ENCODE results near the gene SPON2.

The SPON2 gene

GRCh38 chr4:1172228-1172851, at the start of gene SPON2:
Gene SPON2, minus strand, starts transcription at chr4:1172583.
- peak within 1 kb of the TSS; percentile 27 to 91 (median 86) for H3K27ac Mint-ChIP-seq
- H3K4me1 Mint-ChIP-seq, result peaks cover 16% of the 10 kb centered on the region
- peak within 1 kb of the TSS; percentile 65 to 80 (median 75) for H3K4me3 Mint-ChIP-seq
- TF ChIP-seq, protein P1, sequence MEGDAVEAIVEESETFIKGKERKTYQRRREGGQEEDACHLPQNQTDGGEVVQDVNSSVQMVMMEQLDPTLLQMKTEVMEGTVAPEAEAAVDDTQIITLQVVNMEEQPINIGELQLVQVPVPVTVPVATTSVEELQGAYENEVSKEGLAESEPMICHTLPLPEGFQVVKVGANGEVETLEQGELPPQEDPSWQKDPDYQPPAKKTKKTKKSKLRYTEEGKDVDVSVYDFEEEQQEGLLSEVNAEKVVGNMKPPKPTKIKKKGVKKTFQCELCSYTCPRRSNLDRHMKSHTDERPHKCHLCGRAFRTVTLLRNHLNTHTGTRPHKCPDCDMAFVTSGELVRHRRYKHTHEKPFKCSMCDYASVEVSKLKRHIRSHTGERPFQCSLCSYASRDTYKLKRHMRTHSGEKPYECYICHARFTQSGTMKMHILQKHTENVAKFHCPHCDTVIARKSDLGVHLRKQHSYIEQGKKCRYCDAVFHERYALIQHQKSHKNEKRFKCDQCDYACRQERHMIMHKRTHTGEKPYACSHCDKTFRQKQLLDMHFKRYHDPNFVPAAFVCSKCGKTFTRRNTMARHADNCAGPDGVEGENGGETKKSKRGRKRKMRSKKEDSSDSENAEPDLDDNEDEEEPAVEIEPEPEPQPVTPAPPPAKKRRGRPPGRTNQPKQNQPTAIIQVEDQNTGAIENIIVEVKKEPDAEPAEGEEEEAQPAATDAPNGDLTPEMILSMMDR (IDR thresholded peaks at IDR 0.05; ENCODE audit: unreplicated experiment in 3 of 3), result no peak
- no peaks in the 10 kb centered on the region for H3K36me3 Mint-ChIP-seq (ENCODE audit: low read depth)
- H3K9me3 Mint-ChIP-seq, result no peaks in the 10 kb centered on the region
- peaks cover 56% of the 10 kb centered on the region for H3K27me3 Mint-ChIP-seq (ENCODE audit: low read depth)

- H3K36me3 Mint-ChIP-seq (ENCODE audit: low read depth), result peaks cover 51% of the 10 kb centered on the region
- H3K4me1 Mint-ChIP-seq, result peaks cover 20% of the 10 kb centered on the region
- no peaks in the 10 kb centered on the region for H3K9me3 Mint-ChIP-seq
- no peaks in the 10 kb centered on the region for H3K27me3 Mint-ChIP-seq (ENCODE audit: low read depth)
- peak overlapping the region in 2 of 3 experiments; percentile 47 to 76 for H3K27ac Mint-ChIP-seq
- TF ChIP-seq, protein P1 (IDR thresholded peaks at IDR 0.05; ENCODE audit: unreplicated experiment in 3 of 3), result no peak
- no peak overlapping the region for H3K4me3 Mint-ChIP-seq
Measured at GRCh38 chr4:1221155-1221870, 48.9 kb upstream of the SPON2 start.

DNA sequence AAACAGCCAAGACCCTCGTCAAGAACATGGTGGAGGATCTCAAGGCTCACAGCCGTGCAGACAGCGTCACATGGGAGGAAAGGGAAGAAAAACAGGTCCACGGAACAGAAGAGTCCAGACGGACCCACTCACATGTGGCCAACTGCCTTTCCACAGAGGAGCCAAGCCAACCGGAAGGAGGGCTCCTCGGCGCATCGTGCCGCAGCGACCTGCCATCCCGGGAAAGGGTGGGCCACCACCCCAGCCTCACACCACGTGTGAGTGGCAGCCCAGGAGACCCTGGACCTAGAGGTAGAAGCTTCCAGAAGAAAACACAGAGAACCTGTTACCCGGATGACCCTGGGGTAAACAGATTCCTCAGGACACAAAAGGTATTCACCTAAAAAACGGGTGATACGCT, 48.2 kb upstream of the SPON2 start:
- H3K27ac Mint-ChIP-seq, result peak overlapping the region in 1 of 3 experiments; percentile 76
- TF ChIP-seq, protein P1 (IDR thresholded peaks at IDR 0.05; ENCODE audit: unreplicated experiment in 3 of 3), result no peak
- H3K36me3 Mint-ChIP-seq (ENCODE audit: low read depth), result peaks cover 51% of the 10 kb centered on the region
- peaks cover 20% of the 10 kb centered on the region for H3K4me1 Mint-ChIP-seq
- H3K4me3 Mint-ChIP-seq, result no peak overlapping the region
- no peaks in the 10 kb centered on the region for H3K27me3 Mint-ChIP-seq (ENCODE audit: low read depth)
- H3K9me3 Mint-ChIP-seq, result no peaks in the 10 kb centered on the region

DNA sequence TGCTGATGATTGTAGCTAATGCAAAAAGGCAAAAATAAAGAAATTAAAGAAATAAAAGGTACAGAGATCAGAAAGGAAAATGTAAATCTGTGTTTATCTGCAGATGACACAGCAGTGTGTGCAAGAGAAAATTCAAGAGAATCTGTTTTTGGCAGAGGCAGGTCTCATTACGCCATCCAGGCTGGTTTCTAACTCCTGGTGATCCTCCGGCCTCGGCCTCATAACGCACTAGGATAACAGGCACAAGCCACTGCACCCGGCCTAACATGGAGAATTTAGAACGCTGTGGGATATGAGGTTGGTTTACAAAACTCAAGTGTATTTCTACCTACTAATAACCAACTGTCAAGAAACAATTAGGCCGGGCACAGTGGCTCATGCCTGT, 47.2 kb upstream of the SPON2 start:
- Mint-ChIP-seq H3K36me3 (ENCODE audit: low read depth) (peaks cover 46% of the 10 kb centered on the region), H3K9me3 (no peaks in the 10 kb centered on the region), H3K27ac (peak overlapping the region; percentile 25 to 35 (median 33)), H3K4me3 (no peak overlapping the region), H3K4me1 (peaks cover 25% of the 10 kb centered on the region), H3K27me3 (ENCODE audit: low read depth) (no peaks in the 10 kb centered on the region)
- TF ChIP-seq, protein P1 (IDR thresholded peaks at IDR 0.05; ENCODE audit: unreplicated experiment in 3 of 3), result no peak

- Mint-ChIP-seq H3K9me3 (no peaks in the 10 kb centered on the region), H3K4me3 (no peak overlapping the region)
- TF ChIP-seq, protein P1 (IDR thresholded peaks at IDR 0.05; ENCODE audit: unreplicated experiment in 3 of 3), result no peak
Measured at GRCh38 chr4:1218634-1219565, 46.5 kb upstream of the SPON2 start.

More at GRCh38 chr4:1218634-1219565, 46.5 kb upstream of the SPON2 start:
- H3K4me1 Mint-ChIP-seq, result peaks cover 25% of the 10 kb centered on the region
- H3K27me3 Mint-ChIP-seq (ENCODE audit: low read depth), result no peaks in the 10 kb centered on the region
- H3K36me3 Mint-ChIP-seq (ENCODE audit: low read depth), result peaks cover 40% of the 10 kb centered on the region
- peak overlapping the region; percentile 25 to 35 (median 33) for H3K27ac Mint-ChIP-seq

Data from nephron (organoid).